ENCODE results near the gene PXDN. TPM values are rescaled to one million over a fixed set of nuclear protein-coding genes. Genes with fewer than 3 reads are reported as not detected.
"Not testable (repeated sequence)": the region's sequence is repeated elsewhere in the genome, so short reads cannot be mapped to it uniquely, and the experiment has no call there.

Gene PXDN
- total and polyA plus RNA-seq, 5 donors from 2014 or later = 0.79 TPM; not detected in 4

- not testable (repeated sequence) for H3K36me3 Mint-ChIP-seq; DNase-seq; H3K27ac ChIP-seq (ENCODE audit: insufficient read depth, low read length, poor library complexity, severe bottlenecking); ATAC-seq (ENCODE audit: low read depth in 2 of 2); H3K27ac Mint-ChIP-seq; H3K4me3 ChIP-seq (ENCODE audit: low read depth, low read length); H3K4me1 ChIP-seq (ENCODE audit: control insufficient read depth, insufficient read depth, low read length, poor library complexity, severe bottlenecking); H3K4me3 Mint-ChIP-seq; H3K27me3 Mint-ChIP-seq; H3K4me1 Mint-ChIP-seq; H3K9me3 ChIP-seq (ENCODE audit: control insufficient read depth in 2 of 2, low read length in 2 of 2); H3K27me3 ChIP-seq (ENCODE audit: control insufficient read depth, insufficient read depth, low read length); H3K36me3 ChIP-seq (ENCODE audit: control insufficient read depth, insufficient read depth, low read length); H3K9me3 Mint-ChIP-seq
Measured at GRCh38 chr2:1679488-1680039, 64.8 kb downstream of the PXDN start.

GRCh38 chr2:1679065-1679464, 65.2 kb downstream of the PXDN start:
- DNase-seq; H3K27ac ChIP-seq (ENCODE audit: insufficient read depth, low read length, poor library complexity, severe bottlenecking); H3K27ac Mint-ChIP-seq; H3K4me1 ChIP-seq (ENCODE audit: control insufficient read depth, insufficient read depth, low read length, poor library complexity, severe bottlenecking); H3K36me3 Mint-ChIP-seq; H3K4me1 Mint-ChIP-seq; H3K36me3 ChIP-seq (ENCODE audit: control insufficient read depth, insufficient read depth, low read length); H3K4me3 ChIP-seq (ENCODE audit: low read depth, low read length); H3K9me3 ChIP-seq (ENCODE audit: control insufficient read depth in 2 of 2, low read length in 2 of 2); H3K9me3 Mint-ChIP-seq; H3K27me3 Mint-ChIP-seq; ATAC-seq (ENCODE audit: low read depth in 2 of 2); H3K27me3 ChIP-seq (ENCODE audit: control insufficient read depth, insufficient read depth, low read length); H3K4me3 Mint-ChIP-seq: not testable (repeated sequence)

GRCh38 chr2:1678609-1679008, 65.7 kb downstream of the PXDN start:
- Histone ChIP-seq H3K9me3 (ENCODE audit: control insufficient read depth in 2 of 2, low read length in 2 of 2) (no peaks in the 10 kb centered on the region), H3K4me3 (ENCODE audit: low read depth, low read length) (no peak overlapping the region), H3K27ac (ENCODE audit: insufficient read depth, low read length, poor library complexity, severe bottlenecking) (no peak overlapping the region), H3K36me3 (ENCODE audit: control insufficient read depth, insufficient read depth, low read length) (no peaks in the 10 kb centered on the region), H3K4me1 (ENCODE audit: control insufficient read depth, insufficient read depth, low read length, poor library complexity, severe bottlenecking) (no peaks in the 10 kb centered on the region), H3K27me3 (ENCODE audit: control insufficient read depth, insufficient read depth, low read length) (no peaks in the 10 kb centered on the region)
- Mint-ChIP-seq H3K27me3 (no peaks in the 10 kb centered on the region), H3K36me3 (no peaks in the 10 kb centered on the region), H3K27ac (no peak overlapping the region), H3K4me3 (no peak overlapping the region), H3K4me1 (no peaks in the 10 kb centered on the region), H3K9me3 (no peaks in the 10 kb centered on the region)
- DNase-seq (no peak), ATAC-seq (ENCODE audit: low read depth in 2 of 2) (no peak)

GRCh38 chr2:1677821-1678165, 66.5 kb downstream of the PXDN start:
- Histone ChIP-seq H3K4me3 (ENCODE audit: low read depth, low read length) (no peak overlapping the region), H3K27ac (ENCODE audit: insufficient read depth, low read length, poor library complexity, severe bottlenecking) (no peak overlapping the region), H3K4me1 (ENCODE audit: control insufficient read depth, insufficient read depth, low read length, poor library complexity, severe bottlenecking) (no peaks in the 10 kb centered on the region), H3K36me3 (ENCODE audit: control insufficient read depth, insufficient read depth, low read length) (no peaks in the 10 kb centered on the region), H3K27me3 (ENCODE audit: control insufficient read depth, insufficient read depth, low read length) (no peaks in the 10 kb centered on the region), H3K9me3 (ENCODE audit: control insufficient read depth in 2 of 2, low read length in 2 of 2) (no peaks in the 10 kb centered on the region)
- Mint-ChIP-seq H3K36me3 (no peaks in the 10 kb centered on the region), H3K9me3 (no peaks in the 10 kb centered on the region), H3K4me1 (no peaks in the 10 kb centered on the region), H3K27me3 (no peaks in the 10 kb centered on the region), H3K27ac (no peak overlapping the region), H3K4me3 (no peak overlapping the region)
- DNase-seq (no peak), ATAC-seq (ENCODE audit: low read depth in 2 of 2) (no peak)

- Mint-ChIP-seq H3K27ac (no peak overlapping the region), H3K9me3 (no peaks in the 10 kb centered on the region), H3K36me3 (no peaks in the 10 kb centered on the region), H3K4me3 (no peak overlapping the region), H3K4me1 (no peaks in the 10 kb centered on the region), H3K27me3 (peaks cover under 1% of the 10 kb centered on the region)
- ATAC-seq (ENCODE audit: low read depth in 2 of 2) (no peak), DNase-seq (no peak)
- H3K36me3 ChIP-seq (ENCODE audit: control insufficient read depth, insufficient read depth, low read length) = no peaks in the 10 kb centered on the region
- no peaks in the 10 kb centered on the region for H3K9me3 ChIP-seq (ENCODE audit: control insufficient read depth in 2 of 2, low read length in 2 of 2)
- H3K27me3 ChIP-seq (ENCODE audit: control insufficient read depth, insufficient read depth, low read length) = no peaks in the 10 kb centered on the region
- H3K4me3 ChIP-seq (ENCODE audit: low read depth, low read length) = no peak overlapping the region
- no peak overlapping the region for H3K27ac ChIP-seq (ENCODE audit: insufficient read depth, low read length, poor library complexity, severe bottlenecking)
- H3K4me1 ChIP-seq (ENCODE audit: control insufficient read depth, insufficient read depth, low read length, poor library complexity, severe bottlenecking) = no peaks in the 10 kb centered on the region
Measured at GRCh38 chr2:1676913-1677820, 67.1 kb downstream of the PXDN start.

DNA sequence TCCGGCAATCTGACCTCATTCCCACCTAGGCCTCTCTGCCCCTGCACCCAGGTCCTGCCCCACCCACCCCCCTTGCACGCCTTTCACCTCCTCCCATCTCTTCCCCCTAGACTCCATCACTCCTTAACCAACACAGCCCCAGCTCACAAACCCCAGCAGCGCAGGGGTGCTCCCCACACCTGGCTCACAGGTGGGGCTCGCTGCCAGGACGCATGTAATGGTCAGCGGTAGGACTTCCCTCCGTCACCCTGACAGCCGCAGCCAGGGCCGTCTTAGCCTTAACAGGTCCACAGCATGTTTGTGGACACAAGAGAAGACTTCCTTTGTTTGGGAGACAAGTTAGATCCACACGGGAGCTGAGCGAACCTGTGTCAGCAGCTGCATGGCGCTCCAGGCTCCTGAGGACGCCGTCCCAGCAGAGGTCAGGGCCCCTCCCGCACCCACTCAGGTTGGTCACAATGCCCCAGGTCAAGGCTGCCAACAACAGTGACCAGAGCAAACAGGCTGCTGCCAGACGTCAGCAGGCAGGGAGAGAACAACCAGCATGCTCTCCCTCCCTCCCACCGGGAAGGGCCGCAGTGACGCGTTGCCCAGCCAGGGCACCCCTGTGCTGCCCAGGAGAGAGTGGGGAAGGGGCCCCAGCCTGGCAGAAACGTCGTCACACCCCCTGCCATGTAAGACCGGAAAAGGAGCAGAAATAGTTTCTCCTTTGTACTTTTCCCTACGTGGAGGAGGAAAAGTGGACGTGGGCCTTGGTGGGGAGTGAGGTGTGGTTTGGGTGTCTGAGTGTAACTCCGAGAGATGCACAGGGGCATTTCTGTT, 68.0 kb downstream of the PXDN start:
- Histone ChIP-seq H3K4me1 (ENCODE audit: control insufficient read depth, insufficient read depth, low read length, poor library complexity, severe bottlenecking) (no peaks in the 10 kb centered on the region), H3K27me3 (ENCODE audit: control insufficient read depth, insufficient read depth, low read length) (no peaks in the 10 kb centered on the region), H3K27ac (ENCODE audit: insufficient read depth, low read length, poor library complexity, severe bottlenecking) (no peak overlapping the region), H3K36me3 (ENCODE audit: control insufficient read depth, insufficient read depth, low read length) (no peaks in the 10 kb centered on the region), H3K9me3 (ENCODE audit: control insufficient read depth in 2 of 2, low read length in 2 of 2) (no peaks in the 10 kb centered on the region), H3K4me3 (ENCODE audit: low read depth, low read length) (no peak overlapping the region)
- Mint-ChIP-seq H3K9me3 (no peaks in the 10 kb centered on the region), H3K27me3 (peaks cover 4% of the 10 kb centered on the region), H3K27ac (no peak overlapping the region), H3K36me3 (no peaks in the 10 kb centered on the region), H3K4me1 (no peaks in the 10 kb centered on the region), H3K4me3 (no peak overlapping the region)
- ATAC-seq (ENCODE audit: low read depth in 2 of 2) (no peak), DNase-seq (no peak)

DNA sequence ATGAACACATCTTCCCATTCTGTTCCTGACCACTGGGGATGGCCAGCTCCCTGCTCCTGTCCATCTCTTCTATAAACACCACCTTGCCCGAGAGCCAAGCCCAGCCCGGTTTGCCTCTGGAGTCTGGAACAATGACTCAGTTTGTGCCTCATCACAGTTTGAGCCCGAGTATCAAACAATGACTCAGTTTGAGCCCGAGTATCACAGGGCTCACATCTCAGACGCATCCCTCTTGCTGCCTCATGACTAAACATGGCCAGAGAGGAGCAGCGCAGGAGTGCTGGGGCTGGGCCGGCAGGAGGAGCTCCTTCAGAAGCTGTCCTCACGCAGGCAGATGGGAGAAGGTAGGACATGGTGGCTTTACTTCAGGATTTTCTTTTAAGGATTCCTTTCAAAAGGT, 68.7 kb downstream of the PXDN start:
- DNase-seq (no peak), ATAC-seq (ENCODE audit: low read depth in 2 of 2) (no peak)
- Mint-ChIP-seq H3K9me3 (no peaks in the 10 kb centered on the region), H3K36me3 (no peaks in the 10 kb centered on the region), H3K27ac (no peak overlapping the region), H3K4me1 (no peaks in the 10 kb centered on the region), H3K27me3 (peaks cover 4% of the 10 kb centered on the region), H3K4me3 (no peak overlapping the region)
- Histone ChIP-seq H3K27ac (ENCODE audit: insufficient read depth, low read length, poor library complexity, severe bottlenecking) (no peak overlapping the region), H3K9me3 (ENCODE audit: control insufficient read depth in 2 of 2, low read length in 2 of 2) (no peaks in the 10 kb centered on the region), H3K4me1 (ENCODE audit: control insufficient read depth, insufficient read depth, low read length, poor library complexity, severe bottlenecking) (no peaks in the 10 kb centered on the region), H3K36me3 (ENCODE audit: control insufficient read depth, insufficient read depth, low read length) (no peaks in the 10 kb centered on the region), H3K27me3 (ENCODE audit: control insufficient read depth, insufficient read depth, low read length) (no peaks in the 10 kb centered on the region), H3K4me3 (ENCODE audit: low read depth, low read length) (no peak overlapping the region)
